WTC11 (cell line): ENCODE data around the gene NAT8. TPM values are rescaled to one million over a fixed set of nuclear protein-coding genes. Genes with fewer than 3 reads are reported as not detected.
"Not testable (repeated sequence)": the region's sequence is repeated elsewhere in the genome, so short reads cannot be mapped to it uniquely, and the experiment has no call there.

Experiments
- ATAC-seq: fragments of 200-7000 bp; cut with Tn5 transposase; 2 replicates; pipeline ENCODE4 v1.10.0; 2021; ENCODE audit warnings: mild to moderate bottlenecking, moderate library complexity
- CTCF ChIA-PET: fragments of 300-600 bp; sonication (Branson Sonifier 250); formaldehyde crosslinking; loops from one replicate; lab custom pipeline; 2021; ENCODE audit warnings: antibody characterized with exemption; lab: Charles Lee
- POLR2A ChIA-PET: fragments of 350-600 bp; sonication (Branson Sonifier 250); formaldehyde crosslinking; loops from one replicate; lab custom pipeline; 2021; ENCODE audit warnings: antibody characterized with exemption; lab: Charles Lee
- DNase-seq: peaks from one replicate; pipeline ENCODE4 v3.0.0; 2021; ENCODE audit warnings: low spot score
- H3K27ac Mint-ChIP-seq: 2 replicates; pipeline ENCODE4 v1.8.0; 2021; ENCODE audit warnings: mixed read lengths
- H3K27me3 Mint-ChIP-seq: 2 replicates; pipeline ENCODE4 v1.8.0; 2021; ENCODE audit warnings: low read depth, mild to moderate bottlenecking, moderate library complexity, mixed read lengths
- H3K36me3 Mint-ChIP-seq: 2 replicates; pipeline ENCODE4 v1.8.0; 2021; ENCODE audit warnings: mixed read lengths
- H3K4me1 Mint-ChIP-seq: 2 replicates; pipeline ENCODE4 v1.8.0; 2022; ENCODE audit warnings: mixed read lengths
- H3K4me3 Mint-ChIP-seq: 2 replicates; pipeline ENCODE4 v1.8.0; 2021; ENCODE audit warnings: mild to moderate bottlenecking, moderate library complexity, mixed read lengths
- H3K9me3 Mint-ChIP-seq: 2 replicates; pipeline ENCODE4 v1.8.0; 2021; ENCODE audit warnings: mixed read lengths
- ATF3 ChIP-seq: sonication (generic); formaldehyde crosslinking; conservative IDR thresholded peaks from 2 replicates; pipeline ENCODE4 v1.8.1; 2022; ENCODE audit warnings: mild to moderate bottlenecking, missing genetic modification reagents
- E2F1 ChIP-seq: sonication (generic); formaldehyde crosslinking; IDR thresholded peaks from 2 replicates; pipeline ENCODE4 v1.8.0; 2022; ENCODE audit warnings: mild to moderate bottlenecking, missing genetic modification reagents
- ELF4 ChIP-seq: sonication (generic); formaldehyde crosslinking; IDR thresholded peaks from 2 replicates; pipeline ENCODE4 v1.8.1; 2022; ENCODE audit warnings: low read depth, mild to moderate bottlenecking, moderate library complexity, missing genetic modification reagents
- FOXK1 ChIP-seq: sonication (generic); formaldehyde crosslinking; IDR thresholded peaks from 2 replicates; pipeline ENCODE4 v1.8.0; 2022; ENCODE audit warnings: mild to moderate bottlenecking, moderate library complexity, missing genetic modification reagents
- FOXP1 ChIP-seq: sonication (generic); formaldehyde crosslinking; IDR thresholded peaks from 2 replicates; pipeline ENCODE4 v1.8.0; 2022; ENCODE audit warnings: missing genetic modification reagents, mild to moderate bottlenecking, moderate library complexity, borderline replicate concordance
- JAZF1 ChIP-seq: fragments of 250-450 bp; sonication (Bioruptor Pico); IDR thresholded peaks from 2 replicates; pipeline ENCODE4 v1.9.0; 2021; ENCODE audit warnings: moderate library complexity, mild to moderate bottlenecking, inconsistent platforms
- PRRX2 ChIP-seq: fragments of 250-450 bp; sonication (Bioruptor Pico); IDR thresholded peaks from 2 replicates; pipeline ENCODE4 v1.8.0; 2021; ENCODE audit warnings: mild to moderate bottlenecking
- RELA ChIP-seq: sonication (generic); formaldehyde crosslinking; IDR thresholded peaks from 2 replicates; pipeline ENCODE4 v1.8.1; 2022; ENCODE audit warnings: missing genetic modification reagents, mild to moderate bottlenecking, borderline replicate concordance
- TCF7 ChIP-seq: sonication (generic); formaldehyde crosslinking; IDR thresholded peaks from 2 replicates; pipeline ENCODE4 v1.8.0; 2022; ENCODE audit warnings: mild to moderate bottlenecking, low read depth, missing genetic modification reagents, moderate library complexity
- ZBTB43 ChIP-seq: sonication (generic); formaldehyde crosslinking; IDR thresholded peaks from 2 replicates; pipeline ENCODE4 v1.8.1; 2023; ENCODE audit warnings: mild to moderate bottlenecking, missing genetic modification reagents
- ZNF219 ChIP-seq: sonication (generic); formaldehyde crosslinking; IDR thresholded peaks from 2 replicates; pipeline ENCODE4 v1.8.0; 2023; ENCODE audit warnings: missing genetic modification reagents, mild to moderate bottlenecking, borderline replicate concordance
- ZNF423 ChIP-seq: fragments of 250-450 bp; sonication (Bioruptor Pico); IDR thresholded peaks from 2 replicates; pipeline ENCODE4 v2.1.2; 2022; ENCODE audit warnings: mild to moderate bottlenecking, moderate library complexity
- total RNA-seq: library from RNA; stranded (reverse); gene quantifications from 3 replicates; pipeline ENCODE4 v1.2.3, GENCODE V29; 2021
- TF ChIP-seq, protein P1 (sequence below): sonication (generic); formaldehyde crosslinking; IDR thresholded peaks from 2 replicates; pipeline ENCODE4 v1.8.0; 2023; ENCODE audit warnings: missing genetic modification reagents, mild to moderate bottlenecking, borderline replicate concordance
- TF ChIP-seq, protein P2 (sequence below): sonication (generic); formaldehyde crosslinking; IDR thresholded peaks from 2 replicates; pipeline ENCODE4 v1.8.0; 2023; ENCODE audit warnings: mild to moderate bottlenecking, missing genetic modification reagents
- TF ChIP-seq, protein P3 (sequence below): sonication (generic); formaldehyde crosslinking; IDR thresholded peaks from 2 replicates; pipeline ENCODE4 v1.8.1; 2023; ENCODE audit warnings: mild to moderate bottlenecking, missing genetic modification reagents, borderline replicate concordance

NAT8 gene
- total RNA-seq, 1 experiment from 2014 or later = not detected

- TF ChIP-seq, protein P1, sequence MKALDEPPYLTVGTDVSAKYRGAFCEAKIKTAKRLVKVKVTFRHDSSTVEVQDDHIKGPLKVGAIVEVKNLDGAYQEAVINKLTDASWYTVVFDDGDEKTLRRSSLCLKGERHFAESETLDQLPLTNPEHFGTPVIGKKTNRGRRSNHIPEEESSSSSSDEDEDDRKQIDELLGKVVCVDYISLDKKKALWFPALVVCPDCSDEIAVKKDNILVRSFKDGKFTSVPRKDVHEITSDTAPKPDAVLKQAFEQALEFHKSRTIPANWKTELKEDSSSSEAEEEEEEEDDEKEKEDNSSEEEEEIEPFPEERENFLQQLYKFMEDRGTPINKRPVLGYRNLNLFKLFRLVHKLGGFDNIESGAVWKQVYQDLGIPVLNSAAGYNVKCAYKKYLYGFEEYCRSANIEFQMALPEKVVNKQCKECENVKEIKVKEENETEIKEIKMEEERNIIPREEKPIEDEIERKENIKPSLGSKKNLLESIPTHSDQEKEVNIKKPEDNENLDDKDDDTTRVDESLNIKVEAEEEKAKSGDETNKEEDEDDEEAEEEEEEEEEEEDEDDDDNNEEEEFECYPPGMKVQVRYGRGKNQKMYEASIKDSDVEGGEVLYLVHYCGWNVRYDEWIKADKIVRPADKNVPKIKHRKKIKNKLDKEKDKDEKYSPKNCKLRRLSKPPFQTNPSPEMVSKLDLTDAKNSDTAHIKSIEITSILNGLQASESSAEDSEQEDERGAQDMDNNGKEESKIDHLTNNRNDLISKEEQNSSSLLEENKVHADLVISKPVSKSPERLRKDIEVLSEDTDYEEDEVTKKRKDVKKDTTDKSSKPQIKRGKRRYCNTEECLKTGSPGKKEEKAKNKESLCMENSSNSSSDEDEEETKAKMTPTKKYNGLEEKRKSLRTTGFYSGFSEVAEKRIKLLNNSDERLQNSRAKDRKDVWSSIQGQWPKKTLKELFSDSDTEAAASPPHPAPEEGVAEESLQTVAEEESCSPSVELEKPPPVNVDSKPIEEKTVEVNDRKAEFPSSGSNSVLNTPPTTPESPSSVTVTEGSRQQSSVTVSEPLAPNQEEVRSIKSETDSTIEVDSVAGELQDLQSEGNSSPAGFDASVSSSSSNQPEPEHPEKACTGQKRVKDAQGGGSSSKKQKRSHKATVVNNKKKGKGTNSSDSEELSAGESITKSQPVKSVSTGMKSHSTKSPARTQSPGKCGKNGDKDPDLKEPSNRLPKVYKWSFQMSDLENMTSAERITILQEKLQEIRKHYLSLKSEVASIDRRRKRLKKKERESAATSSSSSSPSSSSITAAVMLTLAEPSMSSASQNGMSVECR (CRISPR knock-in tag) = no peak
- TF ChIP-seq ZNF219 (CRISPR knock-in tag) (no peak), JAZF1 (CRISPR knock-in tag) (no peak), RELA (CRISPR knock-in tag) (no peak)
Measured at GRCh38 chr2:73611193-73611592, 31.0 kb downstream of the NAT8 start (continued).

DNA sequence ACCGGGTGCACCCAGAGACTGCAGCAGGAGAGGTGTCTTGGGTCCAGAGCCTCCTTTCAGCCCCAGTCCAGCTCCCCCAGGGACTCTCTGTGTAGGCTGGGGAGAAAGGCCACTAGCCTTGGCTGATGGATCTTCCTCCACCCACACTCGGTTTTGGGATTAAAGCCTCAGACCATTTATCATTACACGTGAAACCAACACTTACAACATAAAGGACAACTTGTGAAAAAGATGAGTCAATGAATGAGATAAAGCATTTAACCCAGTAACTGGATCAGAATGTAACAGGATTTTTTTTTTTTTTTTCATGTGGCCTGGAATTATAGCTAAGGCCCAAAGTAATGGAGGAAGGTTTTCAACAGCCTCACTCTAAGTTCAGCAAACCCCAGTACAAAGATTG lies 32.1 kb downstream of the NAT8 start:
- Mint-ChIP-seq H3K27me3 (no peaks in the 10 kb centered on the region; the same call in 1 of the 2 replicates), H3K4me3 (no peak overlapping the region)
- ATAC-seq = no peak
- TF ChIP-seq TCF7 (CRISPR knock-in tag) (no peak), ZNF423 (CRISPR knock-in tag) (no peak), FOXP1 (CRISPR knock-in tag) (no peak), ATF3 (CRISPR knock-in tag) (no peak), ELF4 (CRISPR knock-in tag) (no peak), PRRX2 (CRISPR knock-in tag) (no peak), FOXK1 (no peak), E2F1 (CRISPR knock-in tag) (no peak), ZBTB43 (no peak)
- TF ChIP-seq, protein P1 (CRISPR knock-in tag) = no peak
- TF ChIP-seq, protein P2, sequence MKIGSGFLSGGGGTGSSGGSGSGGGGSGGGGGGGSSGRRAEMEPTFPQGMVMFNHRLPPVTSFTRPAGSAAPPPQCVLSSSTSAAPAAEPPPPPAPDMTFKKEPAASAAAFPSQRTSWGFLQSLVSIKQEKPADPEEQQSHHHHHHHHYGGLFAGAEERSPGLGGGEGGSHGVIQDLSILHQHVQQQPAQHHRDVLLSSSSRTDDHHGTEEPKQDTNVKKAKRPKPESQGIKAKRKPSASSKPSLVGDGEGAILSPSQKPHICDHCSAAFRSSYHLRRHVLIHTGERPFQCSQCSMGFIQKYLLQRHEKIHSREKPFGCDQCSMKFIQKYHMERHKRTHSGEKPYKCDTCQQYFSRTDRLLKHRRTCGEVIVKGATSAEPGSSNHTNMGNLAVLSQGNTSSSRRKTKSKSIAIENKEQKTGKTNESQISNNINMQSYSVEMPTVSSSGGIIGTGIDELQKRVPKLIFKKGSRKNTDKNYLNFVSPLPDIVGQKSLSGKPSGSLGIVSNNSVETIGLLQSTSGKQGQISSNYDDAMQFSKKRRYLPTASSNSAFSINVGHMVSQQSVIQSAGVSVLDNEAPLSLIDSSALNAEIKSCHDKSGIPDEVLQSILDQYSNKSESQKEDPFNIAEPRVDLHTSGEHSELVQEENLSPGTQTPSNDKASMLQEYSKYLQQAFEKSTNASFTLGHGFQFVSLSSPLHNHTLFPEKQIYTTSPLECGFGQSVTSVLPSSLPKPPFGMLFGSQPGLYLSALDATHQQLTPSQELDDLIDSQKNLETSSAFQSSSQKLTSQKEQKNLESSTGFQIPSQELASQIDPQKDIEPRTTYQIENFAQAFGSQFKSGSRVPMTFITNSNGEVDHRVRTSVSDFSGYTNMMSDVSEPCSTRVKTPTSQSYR (CRISPR knock-in tag) = no peak
- TF ChIP-seq, protein P3, sequence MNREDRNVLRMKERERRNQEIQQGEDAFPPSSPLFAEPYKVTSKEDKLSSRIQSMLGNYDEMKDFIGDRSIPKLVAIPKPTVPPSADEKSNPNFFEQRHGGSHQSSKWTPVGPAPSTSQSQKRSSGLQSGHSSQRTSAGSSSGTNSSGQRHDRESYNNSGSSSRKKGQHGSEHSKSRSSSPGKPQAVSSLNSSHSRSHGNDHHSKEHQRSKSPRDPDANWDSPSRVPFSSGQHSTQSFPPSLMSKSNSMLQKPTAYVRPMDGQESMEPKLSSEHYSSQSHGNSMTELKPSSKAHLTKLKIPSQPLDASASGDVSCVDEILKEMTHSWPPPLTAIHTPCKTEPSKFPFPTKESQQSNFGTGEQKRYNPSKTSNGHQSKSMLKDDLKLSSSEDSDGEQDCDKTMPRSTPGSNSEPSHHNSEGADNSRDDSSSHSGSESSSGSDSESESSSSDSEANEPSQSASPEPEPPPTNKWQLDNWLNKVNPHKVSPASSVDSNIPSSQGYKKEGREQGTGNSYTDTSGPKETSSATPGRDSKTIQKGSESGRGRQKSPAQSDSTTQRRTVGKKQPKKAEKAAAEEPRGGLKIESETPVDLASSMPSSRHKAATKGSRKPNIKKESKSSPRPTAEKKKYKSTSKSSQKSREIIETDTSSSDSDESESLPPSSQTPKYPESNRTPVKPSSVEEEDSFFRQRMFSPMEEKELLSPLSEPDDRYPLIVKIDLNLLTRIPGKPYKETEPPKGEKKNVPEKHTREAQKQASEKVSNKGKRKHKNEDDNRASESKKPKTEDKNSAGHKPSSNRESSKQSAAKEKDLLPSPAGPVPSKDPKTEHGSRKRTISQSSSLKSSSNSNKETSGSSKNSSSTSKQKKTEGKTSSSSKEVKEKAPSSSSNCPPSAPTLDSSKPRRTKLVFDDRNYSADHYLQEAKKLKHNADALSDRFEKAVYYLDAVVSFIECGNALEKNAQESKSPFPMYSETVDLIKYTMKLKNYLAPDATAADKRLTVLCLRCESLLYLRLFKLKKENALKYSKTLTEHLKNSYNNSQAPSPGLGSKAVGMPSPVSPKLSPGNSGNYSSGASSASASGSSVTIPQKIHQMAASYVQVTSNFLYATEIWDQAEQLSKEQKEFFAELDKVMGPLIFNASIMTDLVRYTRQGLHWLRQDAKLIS = no peak
- TF ChIP-seq, all 79 proteins: peak for 0
- H3K4me1 Mint-ChIP-seq = no peaks in the 10 kb centered on the region
- no peaks in the 10 kb centered on the region for H3K9me3 Mint-ChIP-seq
- no peak for DNase-seq
- H3K27ac Mint-ChIP-seq = no peak overlapping the region
- POLR2A ChIA-PET = no interaction called here
- H3K36me3 Mint-ChIP-seq = no peaks in the 10 kb centered on the region
- CTCF ChIA-PET = interaction anchor here (1.0 kb wide), 1 partner anchor 10 kb away, joined by 3 read pairs; no protein-coding TSS in a partner anchor

GRCh38 chr2:73604589-73604988 lies 37.6 kb downstream of the NAT8 start:
- H3K4me3 Mint-ChIP-seq, H3K9me3 Mint-ChIP-seq, H3K27ac Mint-ChIP-seq, H3K4me1 Mint-ChIP-seq, ATAC-seq, H3K27me3 Mint-ChIP-seq, CTCF ChIA-PET, POLR2A ChIA-PET, DNase-seq, H3K36me3 Mint-ChIP-seq: not testable (repeated sequence)
